Measurements from ENCODE around the gene OR2T12.
"Not testable (repeated sequence)": the region's sequence is repeated elsewhere in the genome, so short reads cannot be mapped to it uniquely, and the experiment has no call there.

Gene OR2T12

DNA sequence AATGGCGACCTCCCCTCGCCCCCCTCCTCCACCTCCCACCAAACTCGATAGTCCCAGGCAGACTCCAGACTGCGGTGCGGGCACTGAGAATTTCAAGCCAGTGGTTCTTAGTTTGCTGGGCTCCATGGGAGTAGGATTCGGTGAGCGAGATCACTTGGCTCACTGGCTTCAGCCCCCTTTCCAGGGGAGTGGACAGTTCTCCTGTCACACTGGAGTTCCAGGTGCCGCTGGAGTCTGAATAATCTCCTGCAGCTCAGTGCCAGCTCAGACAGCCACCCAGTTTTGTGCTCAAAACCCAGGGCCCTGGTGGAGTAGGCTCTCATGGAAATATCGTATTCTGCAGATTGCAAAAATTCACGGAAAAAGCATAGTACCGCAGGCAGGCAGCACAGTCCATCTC is 13.6 kb upstream of the OR2T12 start:
- Histone ChIP-seq H2AFZ (ENCODE audit: low read depth) (no peak overlapping the region), H3K79me2 (ENCODE audit: insufficient read depth, low read depth) (no peaks in the 10 kb centered on the region), H3K36me3 (ENCODE audit: insufficient read depth) (no peaks in the 10 kb centered on the region), H3K4me3 (IDR thresholded peaks at IDR 0.05; ENCODE audit: insufficient read depth, low read depth, low read length) (no peak overlapping the region), H3K27me3 (ENCODE audit: insufficient read depth, low read depth) (no peaks in the 10 kb centered on the region), H3K4me2 (no peak overlapping the region), H3K27ac (no peak overlapping the region), H3K9ac (no peak overlapping the region), H4K20me1 (ENCODE audit: insufficient read depth) (no peaks in the 10 kb centered on the region), H3K4me1 (ENCODE audit: low read depth, poor library complexity, severe bottlenecking) (no peaks in the 10 kb centered on the region)
- TF ChIP-seq, protein P1, sequence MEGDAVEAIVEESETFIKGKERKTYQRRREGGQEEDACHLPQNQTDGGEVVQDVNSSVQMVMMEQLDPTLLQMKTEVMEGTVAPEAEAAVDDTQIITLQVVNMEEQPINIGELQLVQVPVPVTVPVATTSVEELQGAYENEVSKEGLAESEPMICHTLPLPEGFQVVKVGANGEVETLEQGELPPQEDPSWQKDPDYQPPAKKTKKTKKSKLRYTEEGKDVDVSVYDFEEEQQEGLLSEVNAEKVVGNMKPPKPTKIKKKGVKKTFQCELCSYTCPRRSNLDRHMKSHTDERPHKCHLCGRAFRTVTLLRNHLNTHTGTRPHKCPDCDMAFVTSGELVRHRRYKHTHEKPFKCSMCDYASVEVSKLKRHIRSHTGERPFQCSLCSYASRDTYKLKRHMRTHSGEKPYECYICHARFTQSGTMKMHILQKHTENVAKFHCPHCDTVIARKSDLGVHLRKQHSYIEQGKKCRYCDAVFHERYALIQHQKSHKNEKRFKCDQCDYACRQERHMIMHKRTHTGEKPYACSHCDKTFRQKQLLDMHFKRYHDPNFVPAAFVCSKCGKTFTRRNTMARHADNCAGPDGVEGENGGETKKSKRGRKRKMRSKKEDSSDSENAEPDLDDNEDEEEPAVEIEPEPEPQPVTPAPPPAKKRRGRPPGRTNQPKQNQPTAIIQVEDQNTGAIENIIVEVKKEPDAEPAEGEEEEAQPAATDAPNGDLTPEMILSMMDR (conservative IDR thresholded peaks at IDR 0.05; ENCODE audit: low read depth, low read length), result no peak

DNA sequence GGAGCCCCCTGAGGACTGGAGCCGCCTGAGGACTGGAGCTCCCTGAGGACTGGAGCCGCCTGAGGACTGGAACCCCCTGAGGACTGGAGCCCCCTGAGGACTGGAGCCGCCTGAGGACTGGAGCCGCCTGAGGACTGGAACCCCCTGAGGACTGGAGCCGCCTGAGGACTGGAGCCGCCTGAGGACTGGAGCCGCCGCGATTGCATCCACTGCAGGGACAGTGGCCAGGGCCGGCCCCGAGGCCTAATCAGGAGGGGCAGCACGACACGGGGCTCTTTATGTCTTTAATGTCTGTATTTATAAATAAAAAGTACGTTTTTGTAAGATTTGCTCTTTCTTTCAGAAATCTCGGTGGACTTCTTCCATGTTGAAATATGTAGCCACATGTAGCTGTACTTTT is 3.5 kb upstream of the OR2T12 start:
- H3K9ac ChIP-seq; H3K4me2 ChIP-seq; H3K4me1 ChIP-seq (ENCODE audit: low read depth, poor library complexity, severe bottlenecking); H3K36me3 ChIP-seq (ENCODE audit: insufficient read depth); H3K27me3 ChIP-seq (ENCODE audit: insufficient read depth, low read depth); H3K27ac ChIP-seq; H3K4me3 ChIP-seq (IDR thresholded peaks at IDR 0.05; ENCODE audit: insufficient read depth, low read depth, low read length); H3K79me2 ChIP-seq (ENCODE audit: insufficient read depth, low read depth); H2AFZ ChIP-seq (ENCODE audit: low read depth); H4K20me1 ChIP-seq (ENCODE audit: insufficient read depth): not testable (repeated sequence)

DNA sequence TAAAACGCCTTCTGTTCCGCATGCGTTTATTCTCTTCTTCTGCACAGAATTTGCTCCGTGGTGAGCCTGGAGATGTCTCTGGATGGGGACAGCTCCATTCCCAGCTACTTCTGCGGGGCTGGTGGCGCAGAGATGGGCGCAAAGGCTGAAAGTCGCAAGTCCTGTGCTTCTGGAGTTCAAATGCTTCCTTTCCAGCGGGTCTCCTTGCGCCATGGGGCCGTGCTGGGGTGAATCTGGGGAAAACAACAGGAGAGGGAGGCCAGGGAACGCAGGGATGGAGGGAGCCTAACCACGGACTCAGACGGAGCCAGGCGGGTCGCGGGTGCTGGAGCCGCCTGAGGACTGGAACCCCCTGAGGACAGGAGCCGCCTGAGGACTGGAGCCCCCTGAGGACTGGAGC is 2.9 kb upstream of the OR2T12 start:
- no peak overlapping the region for H2AFZ ChIP-seq (ENCODE audit: low read depth)
- H4K20me1 ChIP-seq (ENCODE audit: insufficient read depth), result no peaks in the 10 kb centered on the region
- H3K4me1 ChIP-seq (ENCODE audit: low read depth, poor library complexity, severe bottlenecking), result no peaks in the 10 kb centered on the region
- no peaks in the 10 kb centered on the region for H3K79me2 ChIP-seq (ENCODE audit: insufficient read depth, low read depth)
- H3K27me3 ChIP-seq (ENCODE audit: insufficient read depth, low read depth), result no peaks in the 10 kb centered on the region
- TF ChIP-seq, protein P1 (conservative IDR thresholded peaks at IDR 0.05; ENCODE audit: low read depth, low read length), result no peak
- H3K4me3 ChIP-seq (IDR thresholded peaks at IDR 0.05; ENCODE audit: insufficient read depth, low read depth, low read length), result no peak overlapping the region
- no peak overlapping the region for H3K4me2 ChIP-seq
- no peak overlapping the region for H3K27ac ChIP-seq
- no peak overlapping the region for H3K9ac ChIP-seq
- H3K36me3 ChIP-seq (ENCODE audit: insufficient read depth), result no peaks in the 10 kb centered on the region

DNA sequence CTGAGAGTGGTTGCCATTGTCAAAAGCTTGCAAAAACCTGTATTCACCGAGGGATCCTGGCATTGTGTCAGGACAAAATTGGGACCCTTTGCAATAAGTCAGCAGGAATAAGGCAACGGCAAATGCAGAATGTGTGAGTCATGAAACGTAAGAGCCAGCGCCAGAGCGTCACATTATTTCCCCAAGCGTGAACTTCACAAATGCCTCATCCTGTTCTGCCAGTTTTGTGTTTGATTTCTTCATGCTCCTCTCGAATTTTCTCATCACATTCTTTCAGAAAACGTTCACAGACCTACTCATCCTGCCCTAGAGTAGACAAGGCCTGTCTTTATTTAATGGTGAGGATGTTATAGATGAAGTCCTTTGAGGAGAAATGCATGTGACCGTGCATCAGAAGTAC is 2.4 kb upstream of the OR2T12 start:
- not testable (repeated sequence) for H3K27ac ChIP-seq; H3K27me3 ChIP-seq (ENCODE audit: insufficient read depth, low read depth); H3K4me3 ChIP-seq (IDR thresholded peaks at IDR 0.05; ENCODE audit: insufficient read depth, low read depth, low read length); H3K4me1 ChIP-seq (ENCODE audit: low read depth, poor library complexity, severe bottlenecking); H3K9ac ChIP-seq; H3K79me2 ChIP-seq (ENCODE audit: insufficient read depth, low read depth); H3K4me2 ChIP-seq; H4K20me1 ChIP-seq (ENCODE audit: insufficient read depth); H2AFZ ChIP-seq (ENCODE audit: low read depth); H3K36me3 ChIP-seq (ENCODE audit: insufficient read depth)

DNA sequence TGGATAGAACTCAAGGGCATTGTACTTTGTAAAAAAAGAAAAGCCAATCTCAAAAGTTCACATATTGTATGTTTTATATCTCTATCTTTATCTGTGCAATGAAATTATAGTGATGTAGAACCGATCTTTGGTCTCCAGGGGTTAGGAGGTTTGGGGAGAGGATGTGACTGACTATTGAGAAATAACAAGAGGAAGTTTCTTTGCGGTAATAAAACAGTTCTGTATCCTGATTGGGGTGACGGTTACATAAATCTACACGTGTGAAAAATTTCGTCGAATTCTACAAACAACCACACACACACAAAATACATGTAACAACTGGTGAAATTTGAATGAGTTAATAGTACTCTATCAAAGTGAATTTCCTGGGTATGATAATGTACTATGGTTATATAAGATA is 14.8 kb downstream of the OR2T12 start:
- Histone ChIP-seq H3K4me3 (IDR thresholded peaks at IDR 0.05; ENCODE audit: insufficient read depth, low read depth, low read length) (no peak overlapping the region), H4K20me1 (ENCODE audit: insufficient read depth) (no peaks in the 10 kb centered on the region), H3K4me2 (no peak overlapping the region), H3K4me1 (ENCODE audit: low read depth, poor library complexity, severe bottlenecking) (no peaks in the 10 kb centered on the region), H3K36me3 (ENCODE audit: insufficient read depth) (no peaks in the 10 kb centered on the region), H3K9ac (no peak overlapping the region), H3K79me2 (ENCODE audit: insufficient read depth, low read depth) (no peaks in the 10 kb centered on the region), H3K27ac (no peak overlapping the region), H2AFZ (ENCODE audit: low read depth) (no peak overlapping the region), H3K27me3 (ENCODE audit: insufficient read depth, low read depth) (no peaks in the 10 kb centered on the region)
- TF ChIP-seq, protein P1 (conservative IDR thresholded peaks at IDR 0.05; ENCODE audit: low read depth, low read length), result no peak
